ENCODE results near the gene KREMEN1. TPM values are rescaled to one million over a fixed set of nuclear protein-coding genes. Genes with fewer than 3 reads are reported as not detected.

KREMEN1 gene
- total RNA-seq: under 1 TPM; 0.17 to 0.35 TPM

GRCh38 chr22:29072979-29073617 lies at the start of gene KREMEN1:
KREMEN1 (plus strand) TSS chr22:29073035; CDS start chr22:29073131, 96 bp downstream.
- H3K27ac Mint-ChIP-seq: no peak within 1 kb of the TSS
- DNase-seq: no peak
- CTCF ChIA-PET: interaction anchor here (1.1 to 1.4 kb wide), 2 partner anchors 49 to 240 kb away, joined by 3 read pairs; no protein-coding TSS in a partner anchor

GRCh38 chr22:29023172-29023796 lies 49.6 kb upstream of the KREMEN1 start:
- CTCF ChIA-PET: interaction anchor here (1.1 kb wide), 1 partner anchor 17 kb away, joined by 3 read pairs; no protein-coding TSS in a partner anchor
- Mint-ChIP-seq H3K27ac (no peak overlapping the region), H3K36me3 (ENCODE audit: low read depth) (no peaks in the 10 kb centered on the region), H3K9me3 (peaks cover 3% of the 10 kb centered on the region), H3K27me3 (ENCODE audit: low read depth) (peaks cover 10% of the 10 kb centered on the region), H3K4me1 (ENCODE audit: low read depth) (no peaks in the 10 kb centered on the region), H3K4me3 (no peak overlapping the region)
- DNase-seq: no peak
- intact Hi-C loops (cut with micrococcal nuclease): no loop called here

More at GRCh38 chr22:29072979-29073617, at the start of gene KREMEN1:
- Mint-ChIP-seq H3K9me3 (no peaks in the 10 kb centered on the region), H3K27me3 (ENCODE audit: low read depth) (peaks cover 49% of the 10 kb centered on the region), H3K4me3 (peak within 1 kb of the TSS; percentile 65), H3K36me3 (ENCODE audit: low read depth) (no peaks in the 10 kb centered on the region), H3K4me1 (ENCODE audit: low read depth) (peaks cover 20% of the 10 kb centered on the region)
- intact Hi-C loops (cut with micrococcal nuclease): loop anchor here (1.0 to 10.0 kb wide), 3 partner anchors 82 to 301 kb away; partner anchors contain the start of genes CCDC117 and ZNRF3

GRCh38 chr22:29026579-29026978 lies 46.3 kb upstream of the KREMEN1 start:
- no peak overlapping the region for H3K4me3 Mint-ChIP-seq
- H3K9me3 Mint-ChIP-seq: no peaks in the 10 kb centered on the region
- peaks cover 17% of the 10 kb centered on the region for H3K4me1 Mint-ChIP-seq (ENCODE audit: low read depth)
- intact Hi-C loops (cut with micrococcal nuclease): no loop called here
- DNase-seq: no peak
- CTCF ChIA-PET: interaction anchor here (1.8 kb wide), 1 partner anchor 13 kb away, joined by 8 read pairs; no protein-coding TSS in a partner anchor
- peaks cover 2% of the 10 kb centered on the region for H3K36me3 Mint-ChIP-seq (ENCODE audit: low read depth)
- H3K27ac Mint-ChIP-seq: no peak overlapping the region
- H3K27me3 Mint-ChIP-seq (ENCODE audit: low read depth): peaks cover 32% of the 10 kb centered on the region

- H3K4me3 Mint-ChIP-seq: no peak overlapping the region
- peaks cover 39% of the 10 kb centered on the region for H3K27me3 Mint-ChIP-seq (ENCODE audit: low read depth)
- peaks cover 2% of the 10 kb centered on the region for H3K36me3 Mint-ChIP-seq (ENCODE audit: low read depth)
- CTCF ChIA-PET: interaction anchor here (0.9 to 1.8 kb wide), 3 partner anchors 11 to 130 kb away, joined by 3 to 8 read pairs (median 3); no protein-coding TSS in a partner anchor
- H3K9me3 Mint-ChIP-seq: no peaks in the 10 kb centered on the region
- no peak for DNase-seq
- H3K4me1 Mint-ChIP-seq (ENCODE audit: low read depth): peaks cover 17% of the 10 kb centered on the region
- intact Hi-C loops (cut with micrococcal nuclease): no loop called here
- no peak overlapping the region for H3K27ac Mint-ChIP-seq
Observed at GRCh38 chr22:29028468-29028867, 44.4 kb upstream of the KREMEN1 start.

- Mint-ChIP-seq H3K27me3 (ENCODE audit: low read depth) (peaks cover 39% of the 10 kb centered on the region), H3K4me1 (ENCODE audit: low read depth) (peaks cover 17% of the 10 kb centered on the region), H3K4me3 (no peak overlapping the region), H3K27ac (no peak overlapping the region), H3K9me3 (no peaks in the 10 kb centered on the region), H3K36me3 (ENCODE audit: low read depth) (peaks cover 2% of the 10 kb centered on the region)
- intact Hi-C loops (cut with micrococcal nuclease): no loop called here
- CTCF ChIA-PET: interaction anchor here (0.6 to 0.9 kb wide), 2 partner anchors 129 to 252 kb away, joined by 3 read pairs; no protein-coding TSS in a partner anchor
- no peak for DNase-seq
Observed at GRCh38 chr22:29029202-29030000, 43.4 kb upstream of the KREMEN1 start.

- CTCF ChIA-PET: no interaction called here
- Mint-ChIP-seq H3K4me3 (peak overlapping the region; percentile 38), H3K27me3 (ENCODE audit: low read depth) (peaks cover 39% of the 10 kb centered on the region), H3K36me3 (ENCODE audit: low read depth) (peaks cover 2% of the 10 kb centered on the region), H3K4me1 (ENCODE audit: low read depth) (peaks cover 17% of the 10 kb centered on the region), H3K27ac (no peak overlapping the region), H3K9me3 (no peaks in the 10 kb centered on the region)
- intact Hi-C loops (cut with micrococcal nuclease): no loop called here
- peak; percentile 30 for DNase-seq
Observed at GRCh38 chr22:29030016-29030617, 42.7 kb upstream of the KREMEN1 start.

GRCh38 chr22:29030618-29031226 lies 42.1 kb upstream of the KREMEN1 start:
- Mint-ChIP-seq H3K9me3 (no peaks in the 10 kb centered on the region), H3K4me1 (ENCODE audit: low read depth) (peaks cover 17% of the 10 kb centered on the region), H3K36me3 (ENCODE audit: low read depth) (peaks cover 2% of the 10 kb centered on the region), H3K4me3 (peak overlapping the region; percentile 38), H3K27me3 (ENCODE audit: low read depth) (peaks cover 36% of the 10 kb centered on the region), H3K27ac (no peak overlapping the region)
- CTCF ChIA-PET: interaction anchor here (1.4 kb wide), 1 partner anchor 9 kb away, joined by 3 read pairs; no protein-coding TSS in a partner anchor
- DNase-seq: peak; percentile 20
- intact Hi-C loops (cut with micrococcal nuclease): no loop called here

- Mint-ChIP-seq H3K27ac (no peak overlapping the region), H3K4me1 (ENCODE audit: low read depth) (peaks cover 17% of the 10 kb centered on the region), H3K9me3 (no peaks in the 10 kb centered on the region), H3K36me3 (ENCODE audit: low read depth) (peaks cover 2% of the 10 kb centered on the region), H3K4me3 (no peak overlapping the region), H3K27me3 (ENCODE audit: low read depth) (peaks cover 36% of the 10 kb centered on the region)
- no peak for DNase-seq
- CTCF ChIA-PET: interaction anchor here (0.7 to 1.4 kb wide), 2 partner anchors 9 to 214 kb away, joined by 3 read pairs; no protein-coding TSS in a partner anchor
- intact Hi-C loops (cut with micrococcal nuclease): no loop called here
Observed at GRCh38 chr22:29031227-29032011, 41.4 kb upstream of the KREMEN1 start.

- peaks cover 36% of the 10 kb centered on the region for H3K27me3 Mint-ChIP-seq (ENCODE audit: low read depth)
- DNase-seq: no peak
- CTCF ChIA-PET: interaction anchor here (0.7 to 1.4 kb wide), 2 partner anchors 8 to 214 kb away, joined by 3 read pairs; no protein-coding TSS in a partner anchor
- intact Hi-C loops (cut with micrococcal nuclease): no loop called here
- no peak overlapping the region for H3K4me3 Mint-ChIP-seq
- H3K9me3 Mint-ChIP-seq: no peaks in the 10 kb centered on the region
- peaks cover 17% of the 10 kb centered on the region for H3K4me1 Mint-ChIP-seq (ENCODE audit: low read depth)
- H3K36me3 Mint-ChIP-seq (ENCODE audit: low read depth): peaks cover 2% of the 10 kb centered on the region
- no peak overlapping the region for H3K27ac Mint-ChIP-seq
Observed at GRCh38 chr22:29032014-29032475, 40.8 kb upstream of the KREMEN1 start.

- peaks cover 17% of the 10 kb centered on the region for H3K4me1 Mint-ChIP-seq (ENCODE audit: low read depth)
Observed at GRCh38 chr22:29032584-29032983, 40.3 kb upstream of the KREMEN1 start.

More at GRCh38 chr22:29032584-29032983, 40.3 kb upstream of the KREMEN1 start:
- intact Hi-C loops (cut with micrococcal nuclease): no loop called here
- H3K27me3 Mint-ChIP-seq (ENCODE audit: low read depth): peaks cover 33% of the 10 kb centered on the region
- no peak overlapping the region for H3K27ac Mint-ChIP-seq
- CTCF ChIA-PET: no interaction called here
- H3K4me3 Mint-ChIP-seq: no peak overlapping the region
- H3K36me3 Mint-ChIP-seq (ENCODE audit: low read depth): peaks cover 2% of the 10 kb centered on the region
- DNase-seq: no peak
- H3K9me3 Mint-ChIP-seq: no peaks in the 10 kb centered on the region

Data from activated naive CD4-positive, alpha-beta T cell treated with anti-CD3 and anti-CD28 coated beads for 36 hours (primary cell).